H9 (cell line): ENCODE measurements around the gene TBC1D5. TPM values are rescaled to one million over a fixed set of nuclear protein-coding genes. Genes with fewer than 3 reads are reported as not detected.

ENCODE experiments used
- DNase-seq: peaks from one replicate; pipeline ENCODE4 v3.0.0-alpha.2; 2017
- H2AFZ ChIP-seq: one replicate; pipeline ENCODE4 v1.6.1; 2013; ENCODE audit warnings: mild to moderate bottlenecking, low read length, control low read depth, moderate library complexity
- H2AK5ac ChIP-seq: 2 replicates; pipeline ENCODE4 v1.6.1; 2013; ENCODE audit warnings: low read length, control low read depth, mixed read lengths; ENCODE audit not compliant: insufficient read length
- H2BK120ac ChIP-seq: one replicate; pipeline ENCODE4 v1.6.1; 2013; ENCODE audit warnings: low read depth, mild to moderate bottlenecking, low read length, control low read depth, inconsistent platforms; ENCODE audit not compliant: poor library complexity, severe bottlenecking
- H2BK12ac ChIP-seq: 2 replicates; pipeline ENCODE4 v1.6.1; 2013; ENCODE audit warnings: low read length, control low read depth, mixed read lengths, low read depth; ENCODE audit not compliant: insufficient read length
- H2BK15ac ChIP-seq: 2 replicates; pipeline ENCODE4 v1.6.1; 2013; ENCODE audit warnings: low read depth, low read length, control low read depth
- H2BK20ac ChIP-seq: one replicate; pipeline ENCODE4 v1.6.1; 2013; ENCODE audit warnings: low read depth, mild to moderate bottlenecking, low read length, control low read depth, inconsistent platforms; ENCODE audit not compliant: poor library complexity, severe bottlenecking
- H2BK5ac ChIP-seq: 2 replicates; pipeline ENCODE4 v1.6.1; 2013; ENCODE audit warnings: low read length, control low read depth, mixed read lengths; ENCODE audit not compliant: insufficient read length
- H3K14ac ChIP-seq: 2 replicates; pipeline ENCODE4 v1.6.1; 2013; ENCODE audit warnings: low read length, control low read depth; ENCODE audit not compliant: insufficient read depth
- H3K18ac ChIP-seq: 2 replicates; pipeline ENCODE4 v1.6.1; 2013; ENCODE audit warnings: low read depth, mild to moderate bottlenecking, mixed read lengths, low read length, control low read depth; ENCODE audit not compliant: insufficient read length
- H3K23ac ChIP-seq: 2 replicates; pipeline ENCODE4 v1.6.1; 2013; ENCODE audit warnings: low read length, control low read depth, mixed read lengths, low read depth; ENCODE audit not compliant: insufficient read length
- H3K23me2 ChIP-seq: 2 replicates; pipeline ENCODE4 v1.6.1; 2013; ENCODE audit warnings: low read depth, mild to moderate bottlenecking, mixed read lengths, low read length, control low read depth; ENCODE audit not compliant: insufficient read length, poor library complexity, severe bottlenecking
- H3K27ac ChIP-seq: 2 replicates; pipeline ENCODE4 v1.5.1; 2013; ENCODE audit warnings: low read length, control low read depth, mixed read lengths, low read depth; ENCODE audit not compliant: insufficient read length
- H3K27me3 ChIP-seq: 2 replicates; pipeline ENCODE4 v1.6.1; 2013; ENCODE audit warnings: low read length, control low read depth, inconsistent platforms; ENCODE audit not compliant: insufficient read depth
- H3K4ac ChIP-seq: 2 replicates; pipeline ENCODE4 v1.6.1; 2013; ENCODE audit warnings: low read depth, mild to moderate bottlenecking, control low read depth, inconsistent platforms, low read length, moderate library complexity
- H3K4me1 ChIP-seq: 2 replicates; pipeline ENCODE4 v1.6.1; 2013; ENCODE audit warnings: low read length, control low read depth, inconsistent platforms; ENCODE audit not compliant: insufficient read depth
- H3K4me2 ChIP-seq: 2 replicates; pipeline ENCODE4 v1.6.1; 2013; ENCODE audit warnings: low read length, control low read depth, mixed read lengths; ENCODE audit not compliant: insufficient read length, insufficient read depth
- H3K56ac ChIP-seq: 2 replicates; pipeline ENCODE4 v1.6.1; 2013; ENCODE audit warnings: low read depth, mild to moderate bottlenecking, mixed read lengths, low read length, control low read depth; ENCODE audit not compliant: insufficient read length
- H3K79me1 ChIP-seq: 2 replicates; pipeline ENCODE4 v1.6.1; 2013; ENCODE audit warnings: low read depth, mild to moderate bottlenecking, moderate library complexity, low read length, control low read depth, inconsistent platforms; ENCODE audit not compliant: insufficient read depth, poor library complexity, severe bottlenecking
- H3K79me2 ChIP-seq: 2 replicates; pipeline ENCODE4 v1.6.1; 2013; ENCODE audit warnings: low read length, control low read depth, inconsistent platforms; ENCODE audit not compliant: insufficient read depth
- H3K9ac ChIP-seq: 2 replicates; pipeline ENCODE4 v1.6.1; 2013; ENCODE audit warnings: low read length, control low read depth, mixed read lengths; ENCODE audit not compliant: insufficient read length; ENCODE audit errors: extremely low read depth
- H3K9me3 ChIP-seq: one replicate; pipeline ENCODE4 v1.6.1; 2013; ENCODE audit warnings: low read depth, low read length, inconsistent platforms; ENCODE audit not compliant: control insufficient read depth
- H3T11ph ChIP-seq: one replicate; pipeline ENCODE4 v1.6.1; 2013; ENCODE audit warnings: mild to moderate bottlenecking, low read length, control low read depth, inconsistent platforms
- H4K20me1 ChIP-seq: one replicate; pipeline ENCODE4 v1.6.1; 2013; ENCODE audit not compliant: control insufficient read depth, insufficient read length, insufficient read depth
- H4K5ac ChIP-seq: 2 replicates; pipeline ENCODE4 v1.6.1; 2013; ENCODE audit warnings: low read depth, mild to moderate bottlenecking, mixed read lengths, low read length, control low read depth; ENCODE audit not compliant: insufficient read length
- H4K8ac ChIP-seq: replicated peaks from 2 replicates; pipeline ENCODE4 v1.6.1; 2013; ENCODE audit warnings: low read length, control low read depth, mixed read lengths, low read depth; ENCODE audit not compliant: insufficient read length
- H4K91ac ChIP-seq: 2 replicates; pipeline ENCODE4 v1.6.1; 2013; ENCODE audit warnings: low read depth, mild to moderate bottlenecking, moderate library complexity, mixed read lengths, low read length, control low read depth; ENCODE audit not compliant: insufficient read length
- H3K27ac Mint-ChIP-seq, 3 experiments: 2 replicates in 2 of 3; 3 replicates in 1 of 3; pipeline ENCODE4 v1.8.0; 2020 to 2021; ENCODE audit warnings: mixed read lengths in 3 of 3, mild to moderate bottlenecking in 1 of 3, moderate library complexity in 1 of 3
- H3K27me3 Mint-ChIP-seq: 2 replicates; pipeline ENCODE4 v1.8.0; 2021; ENCODE audit warnings: low read depth, mild to moderate bottlenecking, moderate library complexity, mixed read lengths
- H3K36me3 Mint-ChIP-seq, 3 experiments: 2 replicates in 2 of 3; 3 replicates in 1 of 3; pipeline ENCODE4 v1.8.0; 2020 to 2021; ENCODE audit warnings: low read depth in 3 of 3, mixed read lengths in 3 of 3; ENCODE audit not compliant: insufficient read depth in 1 of 3
- H3K4me1 Mint-ChIP-seq, 2 experiments: 2 replicates each; pipeline ENCODE4 v1.8.0; 2020; ENCODE audit warnings: mixed read lengths in 2 of 2
- H3K4me3 Mint-ChIP-seq, 2 experiments: 2 replicates in 1 of 2; 3 replicates in 1 of 2; pipeline ENCODE4 v1.8.0; 2020 to 2021; ENCODE audit warnings: mild to moderate bottlenecking in 2 of 2, mixed read lengths in 2 of 2, moderate library complexity in 1 of 2
- H3K9me3 Mint-ChIP-seq, 2 experiments: 2 replicates in 1 of 2; 3 replicates in 1 of 2; pipeline ENCODE4 v1.8.0; 2020; ENCODE audit warnings: mild to moderate bottlenecking in 2 of 2, mixed read lengths in 2 of 2, moderate library complexity in 1 of 2
- CTCF ChIP-seq: fragments of 200-600 bp; sonication (generic); conservative IDR thresholded peaks from 3 replicates; pipeline ENCODE4 v1.8.0; 2021; ENCODE audit warnings: antibody characterized with exemption, mild to moderate bottlenecking
- WGBS: extraction: QIAGEN DNeasy Blood & Tissue Kit; methylation state at CpG from one replicate; pipeline ENCODE4 v1.1.7; 2013; ENCODE audit warnings: missing lambda C conversion rate, low lambda C conversion rate, mixed read lengths; ENCODE audit not compliant: insufficient read length; ENCODE audit errors: extremely low coverage; 5-methylcytosine and 5-hydroxymethylcytosine counted together
- total RNA-seq: library from RNA; stranded (reverse); gene quantifications from 2 replicates; pipeline ENCODE4 v1.2.1, GENCODE V29; 2021

TBC1D5 gene
- total RNA-seq, 1 experiment from 2014 or later: 25.0 TPM

GRCh38 chr3:17301271-17301670, 441.2 kb downstream of the TBC1D5 start:
- H3T11ph ChIP-seq: no peak overlapping the region
- no peak overlapping the region for H2BK5ac ChIP-seq
- H3K36me3 Mint-ChIP-seq: no peaks in the 10 kb centered on the region
- H3K27me3 ChIP-seq: no peaks in the 10 kb centered on the region
- TF ChIP-seq CTCF: no peak
- no peak overlapping the region for H3K23ac ChIP-seq
- no peak overlapping the region for H3K27ac Mint-ChIP-seq
- H3K79me2 ChIP-seq: no peaks in the 10 kb centered on the region
- no peaks in the 10 kb centered on the region for H4K20me1 ChIP-seq
- no peak overlapping the region for H3K4ac ChIP-seq
- no peak overlapping the region for H3K4me3 Mint-ChIP-seq
- H3K4me2 ChIP-seq: no peak overlapping the region
- no peak overlapping the region for H4K91ac ChIP-seq
- no peak overlapping the region for H2BK12ac ChIP-seq
- H3K4me1 Mint-ChIP-seq: no peaks in the 10 kb centered on the region
- no peak overlapping the region for H3K14ac ChIP-seq
- no peak for DNase-seq
- no peaks in the 10 kb centered on the region for H3K9me3 ChIP-seq
- no peak overlapping the region for H2BK15ac ChIP-seq
- no peak overlapping the region for H4K5ac ChIP-seq
- no peaks in the 10 kb centered on the region for H3K79me1 ChIP-seq
- H3K56ac ChIP-seq: no peak overlapping the region
- H3K27me3 Mint-ChIP-seq: no peaks in the 10 kb centered on the region
- no peak overlapping the region for H3K27ac ChIP-seq
- no peak overlapping the region for H2AFZ ChIP-seq
- H3K9me3 Mint-ChIP-seq: no peaks in the 10 kb centered on the region
- no CpG with 5 or more reads among the region's 2 CpGs for WGBS
- H2BK20ac ChIP-seq: no peak overlapping the region
- no peak overlapping the region for H4K8ac ChIP-seq
- H3K9ac ChIP-seq: no peak overlapping the region
- no peak overlapping the region for H2AK5ac ChIP-seq
- H2BK120ac ChIP-seq: no peak overlapping the region
- H3K4me1 ChIP-seq: no peaks in the 10 kb centered on the region
- no peaks in the 10 kb centered on the region for H3K23me2 ChIP-seq
- no peak overlapping the region for H3K18ac ChIP-seq
